Measurements from ENCODE around the gene GPR141.
A peak's percentile ranks its signal among the peaks of the same experiment; 100 is the strongest.

GPR141 gene

DNA sequence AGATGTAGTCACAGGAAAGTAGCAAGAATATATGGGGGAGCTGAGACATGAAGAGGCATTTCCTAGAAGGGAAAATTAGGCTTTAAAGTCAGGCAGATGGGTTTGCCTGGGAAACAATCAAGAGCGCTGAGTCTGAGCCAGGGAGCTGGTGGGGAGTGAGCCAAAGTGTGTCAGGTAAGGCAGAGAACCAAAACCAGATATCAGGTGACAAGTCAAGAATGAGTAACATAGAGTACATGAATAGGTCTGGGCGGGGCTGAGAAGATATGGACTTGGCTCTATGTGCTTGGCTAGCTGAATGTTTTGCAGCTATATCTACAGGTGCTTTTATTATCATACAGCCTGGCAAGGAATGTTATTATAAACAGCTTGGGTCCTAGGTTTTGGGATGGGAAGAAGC lies 49.3 kb downstream of the GPR141 start:
- DNase-seq, result no peak

GRCh38 chr7:37735196-37735595 lies 51.6 kb downstream of the GPR141 start:
- DNase-seq, result no peak

DNA sequence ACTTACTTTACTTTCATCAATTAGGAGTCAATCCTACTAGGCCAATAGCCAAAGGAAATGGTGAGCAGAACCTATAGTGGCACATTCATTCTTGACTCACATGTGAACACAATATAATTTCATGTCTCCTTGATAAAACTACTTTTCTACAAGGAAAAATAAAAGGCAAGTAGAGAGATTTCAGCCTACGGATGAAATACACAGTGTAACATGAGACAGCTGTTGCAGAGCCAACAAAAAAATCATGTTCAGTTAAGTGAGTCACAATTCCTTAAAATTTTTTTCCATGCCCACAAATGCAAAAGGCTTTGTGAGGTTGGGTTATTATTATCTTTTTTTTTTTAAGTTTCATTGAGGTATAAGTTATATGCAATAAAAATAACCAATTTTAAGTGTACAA lies 54.8 kb downstream of the GPR141 start:
- DNase-seq, result no peak

- DNase-seq, result no peak
These were observed 56.8 kb downstream of the GPR141 start for GRCh38 chr7:37740398-37740797.

DNA sequence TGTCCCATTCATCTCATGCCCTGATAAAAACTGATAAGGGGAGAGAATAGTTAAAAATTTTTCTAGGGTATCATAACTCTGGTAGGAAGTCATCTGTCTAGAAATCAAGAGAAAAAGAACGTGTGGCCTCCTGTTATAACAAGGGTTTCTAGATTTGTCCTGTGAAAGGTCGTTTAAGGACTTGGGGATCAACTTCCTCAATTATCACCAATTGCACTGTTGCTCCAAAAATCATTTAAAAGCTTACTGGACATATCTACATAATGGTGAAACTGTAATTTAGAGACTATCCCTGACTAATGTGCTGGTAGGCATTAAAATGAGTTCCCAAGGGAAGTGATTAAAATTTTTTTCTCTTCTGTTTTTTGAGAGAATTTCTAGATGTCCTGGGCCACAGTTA lies 58.2 kb downstream of the GPR141 start:
- DNase-seq, result peak; percentile 12

- no peak for DNase-seq
These were observed 67.5 kb downstream of the GPR141 start for GRCh38 chr7:37751096-37751495.

- no peak for DNase-seq
These were observed 70.0 kb downstream of the GPR141 start for GRCh38 chr7:37753398-37754050.

- DNase-seq, result peak; percentile 84
These were observed 73.4 kb downstream of the GPR141 start for GRCh38 chr7:37756797-37757551.

DNA sequence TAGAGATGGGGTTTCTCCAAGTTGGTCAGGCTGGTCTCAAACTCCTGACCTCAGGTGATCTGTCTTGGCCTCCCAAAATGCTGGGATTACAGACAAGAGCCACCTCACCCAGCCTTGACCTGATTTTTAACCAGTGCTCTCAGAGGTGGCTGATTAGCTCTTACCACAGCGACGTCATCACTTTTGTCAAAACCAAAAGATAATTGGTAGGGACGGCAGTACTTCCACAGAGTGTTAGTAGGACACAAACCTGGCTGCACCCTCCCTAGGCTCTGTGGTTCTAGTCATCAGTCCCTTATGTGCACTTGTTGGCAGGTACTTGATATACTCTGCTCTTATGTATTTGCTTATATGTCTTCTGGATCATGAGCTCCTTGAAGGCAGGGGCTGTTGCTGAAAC lies 74.0 kb downstream of the GPR141 start:
- DNase-seq, result peak; percentile 40

- no peak for DNase-seq
These were observed 75.0 kb downstream of the GPR141 start for GRCh38 chr7:37758501-37759045.

DNA sequence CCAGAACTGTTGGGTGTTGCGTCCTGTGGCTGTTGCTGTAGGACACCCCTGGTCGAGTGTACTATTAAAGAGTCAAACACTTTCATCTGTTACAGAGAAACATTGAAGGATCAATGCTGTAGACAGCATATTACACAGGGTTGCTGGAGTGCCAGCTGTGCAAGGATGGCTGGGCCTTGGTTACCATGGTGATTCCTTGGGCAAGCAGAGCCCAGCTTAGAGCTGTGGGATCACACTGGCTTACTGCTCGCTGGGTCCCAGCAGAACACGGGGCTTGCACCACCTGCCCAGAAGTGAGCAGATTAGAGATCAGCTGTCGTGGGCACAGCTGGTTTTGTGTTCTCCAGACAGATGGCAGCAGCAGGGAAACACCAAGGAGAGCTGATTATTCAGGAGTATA lies 76.0 kb downstream of the GPR141 start:
- peak; percentile 22 for DNase-seq

DNA sequence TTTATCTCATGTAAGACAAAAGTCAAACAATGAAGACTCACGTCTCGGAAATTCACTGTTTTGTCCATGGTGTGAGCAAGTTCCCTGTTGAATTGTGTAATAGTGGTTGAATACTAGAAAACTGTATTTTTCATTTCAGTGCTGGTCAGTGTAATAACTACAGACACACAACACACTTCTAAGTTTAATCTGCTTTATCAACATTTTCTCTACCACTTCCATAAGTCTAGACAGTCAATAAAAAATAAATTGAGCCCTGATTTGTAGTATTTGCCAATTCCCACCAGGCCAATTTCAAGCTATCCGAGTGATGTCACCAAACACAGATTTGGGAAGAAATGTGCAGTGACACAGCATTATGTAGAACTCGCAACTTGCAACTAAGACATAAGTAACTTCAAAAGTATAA lies 81.9 kb downstream of the GPR141 start:
- DNase-seq, result no peak

DNA sequence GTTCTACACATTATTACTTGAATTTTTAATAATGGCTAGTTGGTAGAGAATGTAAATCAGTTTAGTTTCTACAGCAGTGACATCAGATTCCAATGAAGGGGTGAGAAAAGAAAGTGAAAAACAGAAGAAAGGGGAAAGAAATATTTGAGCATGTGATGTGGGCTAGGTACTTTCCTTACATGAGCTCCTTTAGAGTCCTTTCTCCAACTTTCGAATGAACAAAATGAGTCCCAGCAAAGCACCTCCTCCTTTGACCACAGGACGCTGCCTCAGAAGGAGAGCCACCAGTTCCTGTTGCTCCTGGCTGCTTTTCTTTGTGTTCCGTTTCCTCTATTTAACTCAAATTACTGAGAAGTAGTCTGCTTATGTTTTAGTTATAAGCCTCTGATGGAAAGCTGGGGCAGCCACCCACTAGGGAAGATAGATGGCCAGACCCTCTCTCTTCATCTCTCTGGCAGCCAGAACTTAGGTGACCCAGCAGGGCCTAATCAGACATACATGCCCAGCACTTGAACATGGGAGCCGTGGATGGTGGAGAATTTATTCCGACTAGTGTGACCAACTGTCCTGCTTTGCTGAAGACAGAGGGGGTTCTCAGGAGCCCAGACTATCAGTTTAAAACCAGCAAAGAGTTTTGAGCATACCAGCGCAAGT lies 82.4 kb downstream of the GPR141 start:
- peak; percentile 62 for DNase-seq

DNA sequence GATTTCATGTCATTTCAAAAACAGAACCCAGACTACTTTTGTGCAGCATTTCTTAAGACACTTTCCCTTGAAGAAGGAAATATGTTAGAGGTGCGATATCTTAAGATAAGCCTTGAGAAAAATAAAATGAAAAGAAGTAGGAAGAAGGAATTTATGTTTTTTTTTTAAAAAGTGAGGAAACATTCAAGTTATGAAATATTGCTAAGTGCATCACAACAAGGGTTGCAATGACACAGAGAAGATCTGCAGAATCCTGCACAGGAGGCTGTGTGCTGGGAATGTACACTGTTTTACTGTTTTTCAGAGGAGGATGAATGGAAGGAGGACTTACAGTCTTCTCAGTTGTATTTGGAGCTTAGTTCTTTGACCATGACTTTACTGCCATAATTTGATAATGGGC lies 85.0 kb downstream of the GPR141 start:
- DNase-seq, result no peak

- DNase-seq, result peak; percentile 42
These were observed 85.7 kb downstream of the GPR141 start for GRCh38 chr7:37769291-37769690.

DNA sequence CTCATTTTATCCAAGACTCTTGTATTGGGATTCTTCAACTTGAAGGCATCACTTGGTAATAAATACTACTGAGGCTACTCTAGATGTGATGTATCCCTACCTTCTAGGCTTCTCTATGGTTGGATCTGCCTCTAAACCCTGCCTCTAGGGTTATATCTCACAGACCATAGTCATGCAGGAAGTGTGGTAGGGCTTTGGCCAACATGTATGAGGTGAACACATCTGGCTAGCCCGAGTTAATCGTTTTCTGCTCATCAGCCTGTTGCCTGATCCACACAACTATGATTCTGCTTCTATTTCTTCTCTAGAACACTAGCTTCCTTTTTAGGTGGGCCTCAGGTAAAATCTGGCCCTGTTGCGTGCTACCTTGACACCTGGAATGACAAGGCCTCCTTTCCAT lies 86.2 kb downstream of the GPR141 start:
- peak; percentile 21 for DNase-seq

GRCh38 chr7:37770838-37771237 lies 87.3 kb downstream of the GPR141 start:
- peak; percentile 47 for DNase-seq

DNA sequence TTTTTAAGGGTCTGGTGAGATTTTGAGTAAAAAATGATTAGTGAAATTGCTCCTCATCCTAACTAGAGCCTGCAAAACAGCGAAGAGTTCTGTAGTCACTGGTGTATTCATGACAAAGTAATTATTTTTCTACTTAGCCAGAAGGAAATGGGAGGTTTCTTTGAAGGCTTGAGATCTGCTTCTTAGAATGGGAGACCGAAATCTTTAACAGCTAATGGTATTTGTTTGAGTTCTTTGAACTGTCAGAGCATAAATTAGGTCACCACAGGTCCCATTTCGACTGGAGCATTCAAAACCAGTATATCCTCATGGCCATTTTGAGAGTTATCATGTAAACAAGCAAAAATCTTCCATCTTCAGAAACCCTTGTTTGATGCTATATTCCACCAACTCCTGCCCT lies 87.8 kb downstream of the GPR141 start:
- DNase-seq, result no peak

DNA sequence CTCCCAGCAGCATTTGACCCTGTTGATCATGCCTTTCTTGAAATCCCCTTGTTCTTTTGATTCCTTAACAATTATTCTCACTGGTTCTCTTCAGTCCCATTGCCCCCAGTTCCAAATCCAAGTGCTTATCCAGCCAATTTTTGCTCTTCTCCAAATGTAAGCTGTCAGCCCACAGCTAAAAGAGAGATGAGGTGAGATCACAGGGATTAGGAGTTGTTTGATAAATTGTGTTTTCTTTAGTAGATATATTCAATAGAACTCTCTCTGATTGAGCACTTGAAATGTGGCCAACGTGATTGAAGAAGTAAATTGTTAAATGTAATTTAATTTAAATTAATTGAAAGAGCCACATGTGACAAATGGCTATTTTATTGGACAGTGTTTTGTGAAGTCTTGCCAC lies 88.2 kb downstream of the GPR141 start:
- no peak for DNase-seq

DNA sequence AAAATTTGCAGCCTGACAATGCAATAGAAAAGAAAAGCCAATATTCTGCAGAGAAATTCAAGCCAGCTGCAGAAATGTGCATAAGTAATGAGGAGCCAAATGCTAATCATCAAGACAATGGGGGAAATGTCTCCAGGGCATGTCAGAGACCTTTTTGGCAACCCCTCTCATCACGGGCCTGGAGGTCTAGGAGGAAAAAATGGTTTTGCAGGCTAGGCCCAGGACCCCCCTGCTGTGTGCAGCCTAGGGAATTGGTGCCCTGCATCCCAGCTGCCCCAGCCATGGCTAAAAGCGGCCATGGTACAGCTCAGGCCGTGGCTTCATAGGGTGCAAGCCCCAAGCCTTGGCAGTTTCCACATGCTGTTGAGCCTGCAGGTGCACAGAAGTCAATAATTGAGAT lies 92.4 kb downstream of the GPR141 start:
- DNase-seq, result no peak

DNA sequence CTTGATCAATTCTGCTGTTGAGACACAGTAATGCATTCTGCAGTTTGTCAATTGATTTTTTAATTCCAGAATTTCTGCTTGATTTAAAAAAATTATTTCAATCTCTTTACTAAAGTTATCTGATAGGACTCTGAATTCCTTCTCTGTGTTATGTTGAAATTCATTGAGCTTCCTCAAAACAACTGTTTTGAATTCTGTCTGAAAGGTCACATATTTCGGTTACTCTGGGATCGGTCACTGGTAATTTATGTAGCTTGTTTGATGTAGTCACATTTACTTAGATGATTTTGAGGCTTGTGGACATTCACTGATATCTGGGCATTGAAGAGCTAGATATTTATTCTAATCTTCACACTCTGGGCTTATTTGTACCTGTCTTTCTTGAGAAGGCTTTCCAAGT lies 97.6 kb downstream of the GPR141 start:
- no peak for DNase-seq

- no peak for DNase-seq
These were observed 98.6 kb downstream of the GPR141 start for GRCh38 chr7:37782166-37782565.

- no peak for DNase-seq
These were observed 100.4 kb downstream of the GPR141 start for GRCh38 chr7:37784015-37784414.

Measured in hematopoietic multipotent progenitor cell treated with erythropoietin and hydrocortisone succinate and interleukin-3 and kit ligand, for 6 days (in vitro differentiated cells).